Activated T-helper 9 cell treated with anti-CD3 and anti-CD28 coated beads, Interleukin-2, amount 50 U/mL, for 16 hours (primary cell): ENCODE results near the gene CDA.
"Not testable (repeated sequence)": the region's sequence is repeated elsewhere in the genome, so short reads cannot be mapped to it uniquely, and the experiment has no call there.

Experiments used
- DNase-seq: peaks from one replicate; pipeline ENCODE4 v3.0.0-alpha.2; 2020; ENCODE audit warnings: low read depth

CDA gene

DNA sequence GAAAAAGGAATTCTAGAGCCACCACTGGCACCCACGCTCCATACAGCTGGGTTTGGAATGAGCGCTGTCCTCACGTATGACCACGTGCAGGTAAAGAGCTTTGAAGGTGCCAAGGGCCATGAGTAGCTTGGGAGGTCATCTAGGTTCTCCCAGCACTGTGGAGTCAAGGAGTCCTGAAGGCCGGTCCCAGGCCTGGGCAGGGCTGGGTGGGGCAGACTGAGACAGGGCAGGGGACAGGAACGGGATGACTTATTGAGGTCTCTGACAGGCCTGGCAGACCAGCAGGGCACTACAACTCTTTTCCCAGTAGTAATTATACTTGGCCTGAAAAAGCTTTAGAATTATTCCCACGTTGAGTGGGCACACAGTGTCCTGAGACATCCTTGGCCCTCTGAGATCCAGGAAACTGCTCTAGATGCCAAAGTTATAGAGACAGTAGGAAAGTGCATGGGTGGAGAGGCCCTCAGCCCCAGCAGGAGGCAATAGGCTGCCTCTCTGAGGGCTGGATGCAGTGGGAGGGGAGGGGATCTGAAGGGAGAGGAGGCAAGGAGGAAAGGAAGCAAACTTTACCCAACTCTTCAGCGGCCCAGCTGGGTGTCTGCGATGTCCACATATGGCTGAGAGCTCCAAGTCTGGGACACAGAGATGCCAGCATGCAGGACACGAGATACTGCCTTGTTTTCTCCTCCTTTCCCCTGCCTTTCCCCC, 1.8 kb upstream of the CDA start:
- no peak for DNase-seq

DNA sequence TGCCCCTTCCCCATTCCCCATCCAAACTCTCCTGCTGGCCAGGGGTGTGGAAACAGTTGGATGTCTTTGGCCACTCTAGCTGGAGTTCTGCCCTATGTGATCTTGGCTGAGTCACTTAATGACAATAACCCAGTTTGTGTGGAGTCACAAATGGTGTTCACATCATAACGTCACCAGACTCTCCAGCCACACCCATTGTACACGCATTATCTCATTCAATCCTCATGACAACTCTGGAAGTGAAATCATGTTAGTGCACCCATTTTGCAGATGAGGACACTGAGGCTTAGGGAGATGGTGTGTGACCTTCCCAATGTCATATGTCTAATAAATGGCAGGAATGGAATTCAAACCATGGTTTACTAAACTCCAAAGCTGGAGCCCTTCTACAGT, 1.2 kb upstream of the CDA start:
- no peak for DNase-seq

DNA sequence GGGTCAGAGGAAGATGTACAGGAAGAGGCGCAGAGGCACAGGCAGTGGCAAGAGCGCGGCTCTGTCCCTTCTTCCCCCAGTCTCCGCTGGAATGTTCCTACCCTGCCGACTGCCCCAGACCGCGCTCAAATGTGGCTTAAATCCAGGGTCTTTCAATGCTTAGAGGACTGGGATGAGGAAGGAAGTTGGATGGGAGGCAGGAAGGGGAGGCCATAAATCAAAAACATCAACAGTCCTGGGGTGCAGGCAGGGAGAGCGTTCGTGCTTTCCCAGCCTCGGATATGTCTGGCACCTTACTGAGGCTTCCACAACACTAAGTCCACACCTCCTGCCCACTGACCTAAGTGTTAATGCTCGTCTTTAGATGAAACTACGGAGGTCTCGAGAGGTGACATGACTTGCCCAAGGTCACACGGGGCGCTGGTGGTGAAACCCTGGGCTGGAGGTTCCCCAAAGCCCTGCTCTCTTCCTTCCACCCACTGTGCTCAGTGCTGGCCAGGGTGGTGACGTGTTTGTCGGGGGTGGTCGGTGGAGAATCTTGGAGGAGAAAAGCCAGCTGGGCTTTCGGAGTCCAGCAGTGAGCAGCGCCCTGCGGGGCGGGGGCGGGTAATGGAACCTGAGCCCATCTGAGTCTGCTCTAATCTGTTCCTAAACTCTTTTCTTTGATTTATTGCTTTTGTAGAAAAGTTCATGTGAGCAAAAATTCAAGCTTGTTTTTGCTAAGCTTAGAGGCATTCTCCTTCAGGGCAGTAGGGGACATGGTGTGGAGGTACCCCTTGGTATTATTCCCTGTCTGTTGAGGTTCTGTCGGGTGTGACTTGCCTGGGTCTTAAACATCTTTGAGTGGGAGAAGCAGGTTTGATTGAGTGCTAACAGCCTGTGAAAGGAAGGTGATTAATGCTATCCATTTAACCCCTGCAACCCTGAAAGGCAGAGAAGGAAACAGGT, 708 bp downstream of the CDA start:
- DNase-seq: no peak

DNA sequence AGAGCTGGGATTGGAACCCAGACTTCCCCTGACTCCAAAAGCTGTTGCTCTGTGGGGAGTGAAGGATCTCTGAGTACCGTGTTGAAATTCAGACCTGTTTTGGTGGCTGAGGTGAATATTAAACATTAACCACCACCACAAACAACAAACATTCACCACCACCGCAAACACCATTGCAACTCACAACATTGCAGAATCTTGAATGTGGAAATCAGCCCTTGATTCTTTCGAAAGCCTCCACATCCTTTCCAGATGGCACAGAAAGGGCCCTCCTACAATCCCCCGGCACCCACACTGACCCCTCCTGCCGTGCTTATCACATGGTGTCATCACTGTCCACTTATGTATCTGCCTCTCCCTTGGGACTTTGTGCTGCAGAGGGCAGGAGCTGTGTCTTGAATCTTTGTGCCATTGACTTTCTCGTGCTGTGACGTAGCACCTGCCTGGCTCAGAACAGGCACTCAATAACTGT, 1.4 kb downstream of the CDA start:
- DNase-seq: no peak

DNA sequence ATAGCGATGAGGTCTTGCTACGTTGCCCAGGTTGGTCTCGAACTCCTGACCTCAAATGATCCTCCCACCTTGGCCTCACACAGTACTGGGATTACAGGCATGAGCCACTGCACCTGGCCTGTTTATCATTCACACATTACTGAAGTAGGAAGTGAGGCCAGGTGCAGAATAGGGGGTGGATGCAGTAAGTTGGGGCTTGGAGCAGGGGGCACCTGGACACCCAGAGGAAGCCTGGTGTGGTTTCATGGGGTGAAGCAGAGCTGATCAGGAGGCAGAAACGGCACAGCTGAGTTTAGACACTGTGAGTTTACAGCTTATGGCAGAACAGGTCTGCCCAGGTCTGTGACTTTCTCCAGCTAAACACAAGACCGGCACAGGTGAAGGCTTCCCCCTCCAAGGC, 4.9 kb downstream of the CDA start:
- no peak for DNase-seq

DNA sequence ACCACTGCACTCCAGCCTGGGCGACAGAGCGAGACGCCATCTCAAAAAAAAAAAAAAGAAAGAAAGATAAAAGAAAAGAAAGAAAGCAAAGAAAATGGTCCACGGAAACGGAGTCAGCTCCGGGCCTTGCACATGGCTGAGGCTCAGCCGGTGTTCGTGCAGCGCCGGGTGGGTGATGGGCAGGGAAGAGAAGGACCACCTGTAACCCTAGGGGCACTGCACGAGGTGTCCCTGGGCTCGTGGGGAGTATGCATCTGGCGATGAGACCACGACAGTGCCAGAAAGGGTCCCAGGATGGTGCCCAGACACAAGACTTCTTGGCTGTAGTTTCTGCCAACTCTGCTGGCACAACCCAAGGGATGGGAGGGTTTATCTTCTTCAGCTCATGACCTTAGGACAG, 5.8 kb downstream of the CDA start:
- DNase-seq: no peak

DNA sequence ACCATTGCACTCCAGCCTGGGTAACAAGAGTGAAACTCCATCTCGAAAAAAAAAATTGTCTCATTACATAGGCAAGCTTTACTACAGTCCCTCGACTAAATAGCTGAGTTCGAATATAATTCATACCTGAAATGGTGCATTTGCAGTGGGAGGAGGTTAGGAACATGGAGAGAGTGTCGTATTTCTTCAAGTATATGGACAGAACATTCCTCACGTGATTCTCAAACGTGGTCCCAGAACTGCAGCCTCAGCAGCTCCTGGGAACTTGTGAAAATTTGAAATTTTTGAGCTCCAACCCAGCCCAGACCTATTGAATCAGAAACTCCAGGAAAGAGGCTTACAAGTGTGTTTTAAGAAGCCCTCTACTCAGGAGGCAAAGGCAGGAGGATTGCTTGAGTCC, 7.2 kb downstream of the CDA start:
- DNase-seq: no peak

DNA sequence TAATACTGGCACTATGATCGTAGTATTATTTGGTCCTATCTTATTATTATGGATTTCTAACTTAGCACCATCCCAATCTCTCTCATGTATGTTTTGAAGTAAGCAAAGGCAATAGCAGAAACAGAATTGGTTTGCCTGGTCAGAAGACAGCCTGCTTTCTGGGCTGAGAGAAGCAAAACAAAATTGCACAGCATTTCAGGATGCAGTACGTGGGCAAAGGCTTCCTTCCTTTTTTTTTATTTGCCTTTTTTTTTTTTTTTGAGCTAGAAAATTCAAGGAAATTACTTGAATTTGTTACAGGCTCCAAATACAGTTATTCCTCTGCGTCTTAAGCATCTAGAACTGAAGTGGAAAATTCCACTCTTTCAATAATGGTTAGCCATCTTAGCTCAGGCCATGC, 8.8 kb downstream of the CDA start:
- no peak for DNase-seq

DNA sequence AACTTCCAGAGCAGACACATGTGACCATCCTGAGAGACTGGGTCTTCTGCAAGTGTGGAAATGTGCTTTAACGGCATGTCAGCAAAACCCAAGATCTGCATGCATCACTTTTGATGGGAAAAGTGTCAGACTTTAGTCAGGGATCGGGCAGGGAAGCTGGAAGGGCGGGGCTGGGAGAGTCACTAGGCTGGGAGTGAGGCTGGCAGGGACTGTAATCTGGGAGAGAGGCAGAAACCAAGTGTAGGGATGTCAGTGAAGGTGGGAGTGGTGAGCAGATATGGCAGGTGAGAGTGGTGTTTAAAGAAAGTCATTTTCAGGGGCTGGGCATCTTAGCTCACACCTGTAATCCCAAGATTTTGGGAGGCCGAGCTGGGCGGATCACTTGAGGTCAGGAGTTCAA, 11.3 kb downstream of the CDA start:
- DNase-seq: no peak

DNA sequence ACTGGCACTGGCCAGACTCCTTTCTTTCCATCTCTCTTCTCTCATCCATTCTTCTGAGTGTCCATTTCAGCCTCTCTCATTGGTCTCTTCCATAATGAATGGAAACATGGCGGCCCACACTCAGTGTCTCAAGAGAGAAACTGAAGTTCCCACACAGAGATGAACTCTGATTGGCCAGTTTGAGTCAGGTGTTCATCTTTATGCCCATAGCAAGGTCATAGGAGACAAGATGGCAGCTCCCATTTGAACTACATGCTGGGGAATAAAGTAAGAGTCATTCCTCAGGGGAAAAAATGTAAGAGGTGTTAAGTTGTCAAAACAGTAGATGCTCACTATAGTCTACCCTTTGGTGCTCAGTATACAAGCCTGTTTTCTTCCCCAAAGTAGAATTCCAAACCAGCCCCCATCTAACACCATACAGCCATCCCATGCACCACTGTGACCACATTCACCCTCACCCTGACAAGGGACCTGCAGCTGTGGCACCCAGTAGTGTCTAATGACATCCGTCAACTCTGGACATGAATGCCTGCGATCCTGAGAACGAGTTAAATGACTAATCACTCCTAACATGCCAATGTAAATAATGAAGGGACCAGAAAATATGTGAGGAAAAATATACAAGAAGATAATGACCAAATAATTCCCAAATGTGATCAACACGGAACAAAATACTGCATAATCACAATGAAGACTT, 12.4 kb downstream of the CDA start:
- DNase-seq: no peak

DNA sequence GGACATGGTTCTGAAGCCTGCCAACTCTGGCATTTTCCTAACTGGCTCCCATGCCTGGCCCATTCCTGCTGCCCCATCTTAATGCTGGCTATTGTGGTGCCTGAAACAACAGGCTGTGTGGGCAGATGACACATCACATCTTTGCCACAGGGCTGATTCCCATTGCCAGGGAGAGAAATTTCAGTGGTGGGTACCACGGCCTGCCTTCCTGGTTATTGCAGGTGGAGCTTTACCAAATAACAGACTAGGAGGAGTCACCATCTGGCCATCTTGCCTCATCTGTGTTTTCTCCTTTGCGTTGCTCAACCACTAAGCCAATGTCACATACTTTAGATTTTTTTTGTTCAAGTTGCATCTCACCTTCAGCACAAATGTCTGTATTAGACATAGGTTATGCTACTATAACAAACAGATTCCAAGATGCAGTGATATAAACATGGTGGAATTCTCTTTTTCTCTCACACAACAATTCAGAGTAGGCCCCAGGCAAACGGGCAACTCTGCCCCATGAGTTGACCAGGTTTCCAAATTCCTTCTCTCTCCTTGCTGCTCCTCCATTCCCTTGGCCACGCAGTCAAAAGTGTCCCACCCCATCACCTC, 14.1 kb downstream of the CDA start:
- DNase-seq: no peak

DNA sequence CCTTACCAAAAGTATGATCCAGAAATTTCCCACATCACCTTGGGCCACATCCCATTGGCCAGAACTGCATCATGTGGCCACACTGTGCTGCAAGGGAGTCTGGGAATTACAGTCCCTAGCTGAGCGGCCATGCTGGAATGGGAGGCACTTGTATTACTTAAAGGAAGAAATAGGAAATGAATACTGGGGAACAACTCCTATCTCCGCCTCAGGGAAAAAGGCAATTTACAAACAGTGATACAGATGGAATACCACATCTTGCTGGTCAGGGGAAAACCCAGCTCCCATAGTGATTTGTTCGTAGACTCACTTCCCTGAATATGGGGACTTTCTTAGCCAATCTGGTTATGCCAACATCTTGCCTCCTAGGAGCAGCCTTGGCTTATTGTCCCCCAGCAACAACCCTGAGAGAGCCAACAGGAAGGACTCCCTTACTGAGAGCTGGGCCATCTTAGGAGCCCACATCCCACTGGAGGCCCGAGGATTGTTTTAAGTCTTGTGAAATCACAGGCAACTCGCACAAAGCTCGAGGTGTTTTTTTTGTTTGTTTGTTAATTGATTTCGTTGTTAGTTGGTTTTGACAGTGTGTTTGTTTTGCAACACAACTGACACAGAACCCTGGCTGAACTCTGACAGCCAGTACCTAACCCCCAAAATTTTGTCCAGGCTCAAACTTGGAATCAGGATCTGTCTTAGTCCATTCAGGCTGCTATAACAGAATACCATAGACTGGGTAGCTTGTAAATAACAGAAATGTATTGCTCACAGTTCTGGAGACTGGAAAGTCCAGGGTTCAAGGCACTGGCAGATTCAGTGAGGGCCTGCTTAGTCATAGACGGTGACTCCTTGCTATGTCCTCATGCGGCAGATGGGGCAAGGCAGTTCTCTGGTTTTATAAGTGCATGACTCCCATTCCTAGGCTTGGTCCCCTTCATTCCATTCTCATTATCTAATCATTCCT, 14.9 kb downstream of the CDA start:
- no peak for DNase-seq

DNA sequence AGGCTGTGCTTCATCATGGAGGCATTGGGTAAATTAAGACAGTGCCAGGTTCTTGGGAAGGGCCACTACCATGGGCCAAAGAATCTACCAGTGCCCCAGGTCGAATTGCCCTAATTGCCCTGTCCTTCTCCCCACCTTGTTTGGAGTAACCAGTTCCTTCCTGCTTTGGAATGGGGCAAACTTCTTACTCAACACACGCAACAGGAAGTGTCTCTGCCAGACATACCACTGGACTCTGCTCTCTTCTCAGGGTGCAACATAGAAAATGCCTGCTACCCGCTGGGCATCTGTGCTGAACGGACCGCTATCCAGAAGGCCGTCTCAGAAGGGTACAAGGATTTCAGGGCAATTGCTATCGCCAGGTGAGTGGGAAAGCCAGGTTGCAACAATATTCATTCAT, 15.8 kb downstream of the CDA start:
- DNase-seq: no peak

DNA sequence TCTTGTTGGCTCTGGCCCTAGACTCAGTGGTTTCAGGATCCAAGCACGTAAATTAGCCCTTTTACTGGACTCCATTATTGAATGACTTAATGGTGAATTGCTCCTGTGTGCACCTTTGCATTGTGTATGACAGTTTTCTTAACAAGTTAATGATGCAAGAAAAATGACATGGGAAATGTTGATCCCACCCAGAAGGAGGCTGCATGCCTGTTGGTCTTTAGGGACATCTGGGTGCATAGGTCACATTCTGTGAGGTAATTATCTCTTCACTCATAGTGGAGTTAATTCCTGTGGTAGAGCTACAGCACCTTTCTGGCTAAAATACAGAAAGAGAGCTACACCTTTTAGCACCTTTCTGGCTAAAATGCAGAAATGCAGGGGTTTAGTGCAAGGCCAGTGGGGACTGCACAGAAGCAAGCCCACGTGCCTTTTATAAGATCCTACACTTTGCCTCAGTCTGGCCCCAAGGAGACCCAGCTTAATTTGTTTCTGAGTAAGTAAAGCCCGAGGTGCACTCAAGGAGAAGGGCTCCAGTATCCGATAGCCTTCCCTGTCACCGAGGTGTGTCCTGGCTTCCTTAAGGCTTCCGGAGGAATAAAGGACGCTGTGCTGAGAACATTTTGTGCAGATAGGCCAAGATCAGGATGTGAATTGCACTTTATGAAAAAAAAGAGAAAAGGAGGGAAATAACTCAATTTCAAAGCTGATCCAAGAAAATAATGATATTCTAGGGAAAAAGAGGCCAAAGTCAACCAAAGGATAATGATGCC, 18.1 kb downstream of the CDA start:
- DNase-seq: not testable (repeated sequence)

DNA sequence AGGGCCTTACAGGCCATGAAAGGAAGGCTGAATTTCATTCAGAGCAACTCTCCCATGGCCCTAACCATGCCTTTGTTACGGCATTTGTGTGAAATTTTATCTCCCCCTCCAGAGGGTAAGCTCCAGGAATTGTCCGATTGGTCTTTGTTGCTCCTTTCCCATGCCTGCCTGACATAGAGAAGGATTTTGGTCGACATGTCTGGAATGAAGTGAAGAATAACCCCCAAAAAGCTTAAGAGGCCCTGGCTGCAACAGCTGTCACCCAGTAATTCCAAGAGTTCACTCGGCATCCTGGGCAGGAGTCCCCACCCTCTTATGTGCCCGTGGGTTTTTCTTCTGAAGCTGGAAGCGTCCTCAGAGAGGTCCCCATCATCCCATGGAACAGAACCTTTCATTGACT, 20.6 kb downstream of the CDA start:
- no peak for DNase-seq

DNA sequence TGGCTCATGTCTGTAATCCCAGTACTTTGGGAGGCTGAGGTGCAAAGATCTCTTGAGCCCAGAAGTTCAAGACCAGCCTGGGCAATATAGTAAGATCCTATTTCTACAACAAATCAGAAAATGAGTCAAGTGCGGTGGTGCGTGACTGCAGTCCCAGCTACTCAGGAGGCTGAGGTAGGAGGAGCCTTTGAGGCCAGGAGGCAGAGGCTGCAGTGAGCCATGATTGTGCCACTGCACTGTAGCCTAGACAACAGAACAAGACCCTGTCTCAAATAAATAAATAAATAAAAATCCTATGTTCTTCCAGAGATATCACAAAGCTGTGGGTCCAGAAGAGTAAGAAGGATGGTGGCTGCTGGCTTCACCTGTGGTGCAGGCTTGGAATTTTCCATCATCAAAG, 22.1 kb downstream of the CDA start:
- no peak for DNase-seq

DNA sequence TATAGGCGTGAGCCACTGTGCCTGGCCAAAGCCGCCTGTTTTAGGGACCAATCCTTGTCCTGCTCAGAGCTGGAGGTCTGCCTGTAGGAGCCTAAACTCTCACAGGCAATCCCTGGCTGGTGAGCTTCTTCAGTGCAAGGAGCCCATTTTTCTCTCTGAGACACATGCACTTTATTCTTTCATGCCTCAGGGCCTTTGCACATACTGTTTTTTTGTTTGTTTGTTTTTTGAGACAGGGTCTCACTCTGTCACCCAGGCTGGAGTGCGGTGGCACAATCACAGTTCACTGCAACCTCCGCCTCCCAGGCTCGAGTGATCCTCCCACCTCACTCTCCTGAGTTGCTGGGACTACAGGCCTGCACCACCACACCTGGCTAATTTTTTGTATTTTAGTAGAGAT, 22.8 kb downstream of the CDA start:
- no peak for DNase-seq

DNA sequence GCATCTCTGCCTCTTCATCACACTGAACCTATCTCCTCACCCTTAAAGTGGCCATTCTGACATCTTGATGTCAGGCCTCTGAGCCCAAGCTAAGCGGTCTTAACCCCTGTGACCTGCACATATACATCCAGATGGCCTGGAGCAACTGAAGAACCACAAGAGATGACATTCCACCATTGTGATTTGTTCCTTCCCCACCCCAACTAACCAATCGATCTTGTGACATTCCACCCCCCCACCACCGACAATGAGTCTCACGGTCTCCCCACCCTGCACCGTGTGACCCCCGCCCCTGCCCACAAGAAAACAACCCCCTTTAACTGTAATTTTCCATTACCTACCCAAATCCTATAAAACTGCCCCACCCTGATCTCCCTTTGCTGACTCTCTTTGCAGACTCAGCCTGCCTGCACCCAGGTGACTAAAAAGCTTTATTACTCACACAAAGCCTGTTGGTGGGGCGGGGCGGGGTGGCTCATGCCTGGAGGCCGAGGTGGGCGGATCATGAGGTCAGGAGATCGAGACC, 23.4 kb downstream of the CDA start:
- DNase-seq: no peak

DNA sequence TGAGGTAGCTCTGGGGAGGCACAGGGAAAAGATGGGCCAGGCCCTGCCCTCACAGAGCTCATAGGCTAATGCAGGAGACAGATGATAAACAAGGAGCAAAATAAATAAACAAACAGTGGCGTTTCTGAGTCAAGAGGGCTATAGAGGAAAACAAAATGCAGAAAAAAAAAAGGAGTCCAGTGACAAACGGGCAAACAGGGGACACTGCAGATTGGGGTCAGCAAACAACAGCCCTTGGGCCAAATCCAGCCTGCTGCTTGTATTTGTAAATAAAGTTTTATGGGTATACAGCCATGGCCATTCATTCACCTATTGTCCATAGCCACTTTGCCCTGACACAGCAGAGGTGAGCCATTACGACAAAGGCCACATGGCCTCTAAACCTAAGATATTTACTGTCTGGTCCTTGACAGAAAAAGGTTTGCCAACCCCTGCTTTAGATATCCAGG, 25.3 kb downstream of the CDA start:
- DNase-seq: no peak
